Activated CD4-positive, alpha-beta memory T cell treated with anti-CD3 and anti-CD28 coated beads for 36 hours (primary cell): ENCODE measurements around the gene MYOF. TPM values are rescaled to one million over a fixed set of nuclear protein-coding genes. Genes with fewer than 3 reads are reported as not detected.
A peak's percentile ranks its signal among the peaks of the same experiment; 100 is the strongest.
"Not testable (repeated sequence)": the region's sequence is repeated elsewhere in the genome, so short reads cannot be mapped to it uniquely, and the experiment has no call there.

Experiments used
- CTCF ChIA-PET: fragments of 350-600 bp; sonication (Branson Sonifier 250); formaldehyde crosslinking; loops from one replicate; lab custom pipeline; 2021; ENCODE audit warnings: antibody characterized with exemption, inconsistent platforms; lab: Charles Lee
- POLR2A ChIA-PET: fragments of 350-600 bp; sonication (Branson Sonifier 250); formaldehyde crosslinking; loops from one replicate; lab custom pipeline; 2021; ENCODE audit warnings: antibody characterized with exemption; lab: Charles Lee
- DNase-seq: peaks from one replicate; pipeline ENCODE4 v3.0.0-alpha.2; 2020
- H3K27ac Mint-ChIP-seq: one replicate; pipeline ENCODE4 v1.8.0; 2021; ENCODE audit warnings: mixed read lengths
- H3K27me3 Mint-ChIP-seq: one replicate; pipeline ENCODE4 v1.8.0; 2021; ENCODE audit warnings: mixed read lengths
- H3K36me3 Mint-ChIP-seq: one replicate; pipeline ENCODE4 v1.8.0; 2021; ENCODE audit warnings: mixed read lengths
- H3K4me1 Mint-ChIP-seq: one replicate; pipeline ENCODE4 v1.8.0; 2021; ENCODE audit warnings: low read depth, mixed read lengths
- H3K4me3 Mint-ChIP-seq: one replicate; pipeline ENCODE4 v1.8.0; 2021; ENCODE audit warnings: mild to moderate bottlenecking, mixed read lengths
- H3K9me3 Mint-ChIP-seq: one replicate; pipeline ENCODE4 v1.8.0; 2021; ENCODE audit warnings: mixed read lengths
- intact Hi-C: fragments of 100-400 bp; cut with micrococcal nuclease; formaldehyde crosslinking; loops from one replicate; pipeline ENCODE4 v1.15.1; 2023
- total RNA-seq, 2 experiments: library from RNA; stranded (reverse); gene quantifications; one replicate each; pipeline ENCODE4 v1.2.3, GENCODE V29; 2021

The MYOF gene
- total RNA-seq, 2 experiments from 2014 or later, result 49.3 to 49.7 TPM

GRCh38 chr10:93481637-93482144 is 443 bp downstream of the MYOF start:
- intact Hi-C loops, result loop anchor here (1.0 to 2.0 kb wide), 7 partner anchors 10 to 401 kb away; partner anchors contain the start of gene CEP55
- Mint-ChIP-seq H3K4me1 (peaks cover 23% of the 10 kb centered on the region), H3K4me3 (peak overlapping the region; percentile 88), H3K27ac (peak overlapping the region; percentile 88), H3K27me3 (peaks cover 3% of the 10 kb centered on the region), H3K36me3 (peaks cover 1% of the 10 kb centered on the region), H3K9me3 (no peaks in the 10 kb centered on the region)
- POLR2A ChIA-PET, result interaction anchor here (0.7 to 3.2 kb wide), 14 partner anchors 8 to 633 kb away, joined by 3 to 59 read pairs (median 6); partner anchors contain the start of genes CEP55 and EXOC6
- CTCF ChIA-PET, result interaction anchor here (0.7 to 12.3 kb wide), 29 partner anchors 9 to 638 kb away, joined by 3 to 422 read pairs (median 6); partner anchors contain the start of gene CEP55
- DNase-seq, result no peak

GRCh38 chr10:93478873-93479272 is 3.3 kb downstream of the MYOF start:
- H3K36me3 Mint-ChIP-seq, result peaks cover 5% of the 10 kb centered on the region
- H3K4me1 Mint-ChIP-seq, result peaks cover 23% of the 10 kb centered on the region
- H3K9me3 Mint-ChIP-seq, result no peaks in the 10 kb centered on the region
- ChIA-PET POLR2A (no interaction called here), CTCF (interaction anchor here (0.8 to 1.6 kb wide), 3 partner anchors 99 to 102 kb away, joined by 3 to 9 read pairs (median 3); no protein-coding TSS in a partner anchor)
- DNase-seq, result no peak
- H3K4me3 Mint-ChIP-seq, result no peak overlapping the region
- H3K27ac Mint-ChIP-seq, result no peak overlapping the region
- no peaks in the 10 kb centered on the region for H3K27me3 Mint-ChIP-seq
- intact Hi-C loops, result no loop called here

- Mint-ChIP-seq H3K36me3 (peaks cover 5% of the 10 kb centered on the region), H3K4me3 (no peak overlapping the region), H3K27me3 (no peaks in the 10 kb centered on the region), H3K27ac (no peak overlapping the region), H3K4me1 (peaks cover 19% of the 10 kb centered on the region), H3K9me3 (no peaks in the 10 kb centered on the region)
- intact Hi-C loops, result no loop called here
- POLR2A ChIA-PET, result no interaction called here
- CTCF ChIA-PET, result interaction anchor here (2.9 kb wide), 1 partner anchor 100 kb away, joined by 20 read pairs; no protein-coding TSS in a partner anchor
- DNase-seq, result no peak
Measured at GRCh38 chr10:93476756-93477155, 5.4 kb downstream of the MYOF start.

DNA sequence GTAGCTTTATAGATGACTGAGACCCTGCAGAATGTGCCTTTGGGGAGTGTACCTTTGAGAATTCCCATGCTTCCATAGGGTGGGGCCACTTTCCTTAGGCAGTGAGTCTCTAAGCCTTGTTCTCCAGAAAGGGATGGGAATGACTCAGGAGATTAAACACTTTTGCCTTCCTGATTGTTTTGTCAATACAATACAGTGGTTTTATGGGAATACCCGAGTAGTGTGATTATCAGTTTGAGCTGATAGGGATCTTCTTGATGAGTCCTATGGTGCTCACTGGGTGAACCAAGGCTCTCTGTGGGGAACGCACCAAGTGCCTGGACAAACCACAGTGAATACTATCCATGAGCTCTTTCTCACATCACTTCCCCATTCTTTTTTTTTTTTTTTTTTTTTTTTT is 6.3 kb downstream of the MYOF start:
- Mint-ChIP-seq H3K27me3 (no peaks in the 10 kb centered on the region), H3K4me1 (peaks cover 18% of the 10 kb centered on the region), H3K9me3 (no peaks in the 10 kb centered on the region), H3K4me3 (no peak overlapping the region), H3K36me3 (peaks cover 5% of the 10 kb centered on the region), H3K27ac (no peak overlapping the region)
- ChIA-PET CTCF (interaction anchor here (1.1 to 2.9 kb wide), 2 partner anchors 36 to 99 kb away, joined by 3 to 20 read pairs; no protein-coding TSS in a partner anchor), POLR2A (no interaction called here)
- intact Hi-C loops, result no loop called here
- no peak for DNase-seq

DNA sequence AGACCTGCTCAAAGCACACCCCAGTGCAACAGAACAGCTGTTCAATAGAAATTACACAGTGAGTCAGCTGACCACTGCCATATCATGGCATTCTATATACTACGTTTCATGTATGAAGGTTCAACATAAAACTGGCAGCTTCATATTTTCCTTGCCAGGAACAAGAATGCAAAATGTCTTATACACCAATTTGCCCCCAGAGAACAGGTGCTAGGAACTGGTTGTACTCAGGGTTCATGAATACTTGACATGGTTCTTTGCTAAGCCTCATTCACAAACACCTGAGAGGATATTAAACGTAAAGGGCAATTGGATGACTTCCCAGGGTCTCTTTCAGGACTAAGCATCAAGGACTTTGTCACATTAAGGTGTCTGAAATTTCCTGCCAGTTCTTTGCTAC is 6.9 kb downstream of the MYOF start:
- CTCF ChIA-PET, result interaction anchor here (1.1 to 2.9 kb wide), 2 partner anchors 37 to 99 kb away, joined by 3 to 20 read pairs; no protein-coding TSS in a partner anchor

GRCh38 chr10:93473804-93474472 is 8.2 kb downstream of the MYOF start:
- Mint-ChIP-seq H3K4me1 (peaks cover 12% of the 10 kb centered on the region), H3K27ac (no peak overlapping the region), H3K9me3 (peaks cover 2% of the 10 kb centered on the region), H3K4me3 (no peak overlapping the region), H3K36me3 (peaks cover 9% of the 10 kb centered on the region), H3K27me3 (no peaks in the 10 kb centered on the region)
- POLR2A ChIA-PET, result interaction anchor here (1.5 kb wide), 1 partner anchor 8 kb away, joined by 3 read pairs; the partner anchor contains the start of gene MYOF
- DNase-seq, result no peak
- intact Hi-C loops, result no loop called here
- CTCF ChIA-PET, result interaction anchor here (0.5 to 2.0 kb wide), 5 partner anchors 8 to 104 kb away, joined by 3 to 11 read pairs (median 4); partner anchors contain the start of gene MYOF

More for the DNA sequence above, 6.9 kb downstream of the MYOF start:
- no peak for DNase-seq
- Mint-ChIP-seq H3K36me3 (peaks cover 8% of the 10 kb centered on the region), H3K4me1 (peaks cover 20% of the 10 kb centered on the region), H3K27ac (no peak overlapping the region), H3K27me3 (no peaks in the 10 kb centered on the region), H3K4me3 (no peak overlapping the region), H3K9me3 (peaks cover 2% of the 10 kb centered on the region)
- intact Hi-C loops, result no loop called here
- POLR2A ChIA-PET, result interaction anchor here (0.6 to 1.1 kb wide), 3 partner anchors 45 to 62 kb away, joined by 3 to 4 read pairs (median 4); no protein-coding TSS in a partner anchor

DNA sequence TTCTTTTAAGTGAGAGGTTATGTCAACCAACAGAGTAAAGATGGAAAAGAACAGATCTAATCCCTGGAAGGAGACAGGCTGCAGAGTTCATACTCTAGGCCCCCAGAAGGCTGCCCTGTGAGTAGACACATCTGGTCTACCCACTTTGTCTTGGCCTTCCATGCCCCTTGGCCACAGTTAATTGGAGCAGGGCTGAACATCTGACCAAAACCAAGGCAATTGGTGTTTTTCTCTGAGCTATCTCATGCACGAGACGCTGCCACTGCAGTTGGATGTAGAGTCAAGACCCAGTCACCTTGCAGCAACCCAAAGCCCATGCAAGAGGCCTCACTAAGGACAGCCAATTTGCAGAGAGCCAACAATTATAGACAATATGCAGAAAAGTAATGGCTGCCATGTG is 9.0 kb downstream of the MYOF start:
- POLR2A ChIA-PET, result interaction anchor here (1.5 kb wide), 1 partner anchor 9 kb away, joined by 3 read pairs; the partner anchor contains the start of gene MYOF
- Mint-ChIP-seq H3K4me3 (no peak overlapping the region), H3K36me3 (peaks cover 14% of the 10 kb centered on the region), H3K4me1 (peaks cover 18% of the 10 kb centered on the region), H3K27me3 (no peaks in the 10 kb centered on the region), H3K9me3 (peaks cover 2% of the 10 kb centered on the region), H3K27ac (no peak overlapping the region)
- DNase-seq, result no peak
- intact Hi-C loops, result no loop called here
- CTCF ChIA-PET, result interaction anchor here (1.4 to 2.0 kb wide), 3 partner anchors 9 to 97 kb away, joined by 4 to 11 read pairs (median 8); partner anchors contain the start of gene MYOF

GRCh38 chr10:93471110-93471651 is 11.0 kb downstream of the MYOF start:
- Mint-ChIP-seq H3K4me3 (no peak overlapping the region), H3K9me3 (peaks cover 2% of the 10 kb centered on the region), H3K27ac (no peak overlapping the region), H3K36me3 (peaks cover 12% of the 10 kb centered on the region), H3K27me3 (no peaks in the 10 kb centered on the region), H3K4me1 (peaks cover 19% of the 10 kb centered on the region)
- intact Hi-C loops, result loop anchor here (1.0 kb wide), 1 partner anchor 11 kb away; the partner anchor contains the start of gene MYOF
- ChIA-PET CTCF (interaction anchor here (0.8 to 4.6 kb wide), 6 partner anchors 9 to 119 kb away, joined by 3 to 52 read pairs (median 5); partner anchors contain the start of gene MYOF), POLR2A (interaction anchor here (0.6 to 2.2 kb wide), 5 partner anchors 11 to 477 kb away, joined by 4 to 9 read pairs (median 6); partner anchors contain the start of gene MYOF)
- no peak for DNase-seq

DNA sequence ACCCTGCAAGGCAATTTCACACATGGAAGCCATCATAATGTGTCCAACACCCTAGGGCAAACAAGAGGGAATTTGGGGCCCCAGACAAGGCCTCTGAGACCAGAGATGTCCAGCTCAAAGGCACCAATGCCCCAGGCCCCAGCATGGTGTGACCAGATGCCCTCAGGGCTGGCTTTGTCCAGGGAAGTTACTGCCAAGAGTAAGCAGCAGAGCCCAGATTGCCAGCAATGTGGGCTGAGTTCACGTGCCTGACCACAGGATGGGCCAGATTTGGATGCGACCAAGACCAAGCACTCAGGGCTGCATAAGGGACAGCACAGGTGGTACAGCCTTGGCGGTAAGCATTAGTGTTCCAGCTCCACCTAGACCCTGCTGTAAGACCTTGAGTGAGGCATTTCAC is 12.7 kb downstream of the MYOF start:
- ChIA-PET CTCF (interaction anchor here (0.6 to 4.6 kb wide), 2 partner anchors 13 to 31 kb away, joined by 3 to 52 read pairs; partner anchors contain the start of gene MYOF), POLR2A (interaction anchor here (1.5 to 1.9 kb wide), 2 partner anchors 13 to 89 kb away, joined by 5 to 7 read pairs; partner anchors contain the start of gene MYOF)
- intact Hi-C loops, result no loop called here
- H3K9me3 Mint-ChIP-seq, result peaks cover 2% of the 10 kb centered on the region
- peaks cover 22% of the 10 kb centered on the region for H3K4me1 Mint-ChIP-seq
- H3K27me3 Mint-ChIP-seq, result no peaks in the 10 kb centered on the region
- DNase-seq, result no peak
- no peak overlapping the region for H3K4me3 Mint-ChIP-seq
- H3K27ac Mint-ChIP-seq, result no peak overlapping the region
- H3K36me3 Mint-ChIP-seq, result peaks cover 12% of the 10 kb centered on the region

DNA sequence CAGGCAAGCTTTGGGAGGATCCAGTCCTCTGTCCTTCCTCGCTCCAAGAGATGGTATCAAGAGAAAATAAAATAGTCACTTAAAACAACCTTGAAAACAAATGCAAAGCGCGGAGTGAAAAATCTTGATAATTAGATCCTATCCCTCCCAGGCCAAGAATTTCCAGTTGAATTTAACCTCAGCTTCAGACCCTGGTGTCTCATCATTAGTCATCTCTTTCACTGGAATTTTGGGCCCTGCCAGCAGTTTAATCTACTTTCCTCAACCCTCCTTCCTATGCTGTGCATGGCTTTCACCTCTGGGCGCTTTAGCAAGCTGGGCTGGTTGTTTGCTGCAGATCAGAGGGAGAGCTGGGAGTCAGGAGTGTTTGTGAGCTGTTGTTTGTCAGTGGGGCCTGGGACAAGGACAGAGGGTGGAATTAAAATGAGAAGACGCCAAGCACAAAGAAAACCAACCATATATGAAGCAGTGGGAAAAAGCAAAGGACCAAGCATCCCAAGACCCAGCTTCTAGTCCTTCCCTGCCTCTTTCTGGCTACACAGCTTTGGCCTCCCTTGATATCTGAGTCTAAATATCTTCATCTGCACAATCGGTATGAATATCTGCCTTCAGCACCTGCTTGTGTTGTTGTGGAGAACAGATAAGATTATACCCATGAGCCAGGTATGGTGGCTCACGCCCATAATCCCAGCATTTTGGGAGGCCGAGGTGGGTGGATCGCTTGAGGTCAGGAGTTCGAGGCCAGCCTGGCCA is 13.5 kb downstream of the MYOF start:
- Mint-ChIP-seq H3K27ac (peak overlapping the region; percentile 52), H3K4me1 (peaks cover 29% of the 10 kb centered on the region), H3K36me3 (peaks cover 12% of the 10 kb centered on the region), H3K9me3 (peaks cover 2% of the 10 kb centered on the region), H3K4me3 (no peak overlapping the region), H3K27me3 (no peaks in the 10 kb centered on the region)
- intact Hi-C loops, result no loop called here
- DNase-seq, result no peak
- ChIA-PET CTCF (interaction anchor here (4.6 kb wide), 1 partner anchor 14 kb away, joined by 52 read pairs; the partner anchor contains the start of gene MYOF), POLR2A (interaction anchor here (1.5 to 1.9 kb wide), 2 partner anchors 14 to 89 kb away, joined by 5 to 7 read pairs; partner anchors contain the start of gene MYOF)

DNA sequence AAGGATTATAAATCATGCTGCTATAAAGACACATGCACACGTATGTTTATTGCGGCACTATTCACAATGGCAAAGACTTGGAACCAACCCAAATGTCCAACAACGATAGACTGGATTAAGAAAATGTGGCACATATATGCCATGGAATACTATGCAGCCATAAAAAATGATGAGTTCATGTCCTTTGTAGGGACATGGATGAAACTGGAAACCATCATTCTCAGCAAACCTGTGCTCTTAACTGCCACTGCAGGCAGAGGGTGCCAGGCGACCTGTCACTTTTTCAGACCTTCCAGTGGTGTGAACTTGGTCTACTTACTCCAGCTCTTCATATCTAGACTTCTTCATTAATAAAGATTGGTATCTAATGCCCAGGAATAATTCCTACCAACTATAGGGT is 14.5 kb downstream of the MYOF start:
- peaks cover 12% of the 10 kb centered on the region for H3K36me3 Mint-ChIP-seq
- ChIA-PET CTCF (interaction anchor here (1.0 to 4.6 kb wide), 2 partner anchors 15 to 91 kb away, joined by 3 to 52 read pairs; partner anchors contain the start of gene MYOF), POLR2A (interaction anchor here (1.5 to 1.9 kb wide), 2 partner anchors 15 to 88 kb away, joined by 5 to 7 read pairs; partner anchors contain the start of gene MYOF)
- H3K4me1 Mint-ChIP-seq, result peaks cover 34% of the 10 kb centered on the region
- H3K4me3 Mint-ChIP-seq, H3K27ac Mint-ChIP-seq, intact Hi-C loops, DNase-seq, H3K9me3 Mint-ChIP-seq, H3K27me3 Mint-ChIP-seq: not testable (repeated sequence)
